GM12878 (cell line): Measurements from ENCODE around the gene MN1. TPM values are rescaled to one million over a fixed set of nuclear protein-coding genes. Genes with fewer than 3 reads are reported as not detected.

ENCODE experiments used
- ATAC-seq: fragments of 200-7000 bp; cut with Tn5 transposase; 3 replicates; pipeline ENCODE4 v1.9.1; 2020; ENCODE audit warnings: mild to moderate bottlenecking, moderate library complexity
- BruUV-seq: library from RNA; stranded (reverse); fragments of 400-500 nt; replicated peaks from 2 replicates; lab custom pipeline; 2021; lab: Mats Ljungman, UMichigan
- CTCF ChIA-PET: fragments of 300-600 bp; sonication (Branson Sonifier 250); formaldehyde crosslinking; extraction: SDS; loops from one replicate; lab custom pipeline; 2021; ENCODE audit warnings: inconsistent platforms; lab: Yijun Ruan, JAX
- POLR2A ChIA-PET: fragments of 350-600 bp; formaldehyde crosslinking; extraction: SDS; loops from one replicate; lab custom pipeline; 2021; ENCODE audit warnings: inconsistent platforms; lab: Charles Lee
- RAD21 ChIA-PET: fragments of 300-600 bp; sonication (Branson Sonifier 250); formaldehyde crosslinking; loops from one replicate; lab custom pipeline; 2023; ENCODE audit warnings: antibody characterized with exemption; ENCODE audit not compliant: unreplicated experiment; lab: Charles Lee
- SMC1A ChIA-PET: fragments of 300-600 bp; sonication (Branson Sonifier 250); formaldehyde crosslinking; loops from one replicate; lab custom pipeline; 2023; ENCODE audit not compliant: unreplicated experiment, uncharacterized antibody; lab: Charles Lee
- DNase-seq: peaks from one replicate; pipeline ENCODE4 v3.0.0-alpha.2; 2011; ENCODE audit warnings: low read depth, low spot score
- FAIRE-seq: peaks from 3 replicates; lab custom pipeline; 2011; peaks lifted over from hg19 to GRCh38; lab: Jason Lieb, UNC
- H2AFZ ChIP-seq: 2 replicates; pipeline ENCODE4 v1.6.0; 2011; ENCODE audit warnings: low read depth, low read length, control low read depth; ENCODE audit not compliant: control insufficient read depth
- H3K27ac ChIP-seq: 2 replicates; pipeline ENCODE4 v1.5.1; 2011; ENCODE audit warnings: control low read depth; ENCODE audit not compliant: control insufficient read depth, insufficient read depth
- H3K27me3 ChIP-seq, 2 experiments: replicated peaks in 1 of 2; 2 replicates each; pipeline versions ENCODE4 v1.6.0 to v1.6.1; 2011; ENCODE audit warnings: low read length in 1 of 2; ENCODE audit not compliant: control insufficient read depth in 2 of 2, insufficient read depth in 2 of 2
- H3K36me3 ChIP-seq, 2 experiments: 2 replicates each; pipeline ENCODE4 v1.5.1; 2011; ENCODE audit warnings: low read length in 1 of 2; ENCODE audit not compliant: control insufficient read depth in 2 of 2, insufficient read depth in 2 of 2
- H3K4me1 ChIP-seq: 2 replicates; pipeline ENCODE4 v1.6.1; 2011; ENCODE audit warnings: mild to moderate bottlenecking, low read length, moderate library complexity, mixed read lengths; ENCODE audit not compliant: control insufficient read depth, insufficient read depth
- H3K4me2 ChIP-seq: 2 replicates; pipeline ENCODE4 v1.6.0; 2011; ENCODE audit warnings: control low read depth; ENCODE audit not compliant: control insufficient read depth, insufficient read depth
- H3K4me3 ChIP-seq: fragments of 200-600 bp; sonication (generic); 2 replicates; pipeline ENCODE4 v1.5.1; 2016
- H3K79me2 ChIP-seq: 2 replicates; pipeline ENCODE4 v1.6.0; 2011; ENCODE audit warnings: low read length; ENCODE audit not compliant: control insufficient read depth, insufficient read depth
- H3K9ac ChIP-seq: 2 replicates; pipeline ENCODE4 v1.8.0; 2011; ENCODE audit warnings: low read length, control low read depth, mixed read lengths; ENCODE audit not compliant: control insufficient read depth, insufficient read depth
- H3K9me3 ChIP-seq: replicated peaks from 3 replicates; pipeline ENCODE4 v1.5.1; 2011; ENCODE audit warnings: mild to moderate bottlenecking, low read length; ENCODE audit not compliant: control insufficient read depth, insufficient read depth
- H4K20me1 ChIP-seq: 2 replicates; pipeline ENCODE4 v1.6.0; 2011; ENCODE audit not compliant: control insufficient read depth, insufficient read depth
- BACH1 ChIP-seq: fragments of 450-650 bp; IDR thresholded peaks from 2 replicates; pipeline ENCODE4 v1.6.1; 2017; ENCODE audit warnings: mild to moderate bottlenecking, borderline replicate concordance
- CBX5 ChIP-seq: sonication (generic); IDR thresholded peaks from 2 replicates; pipeline ENCODE4 v1.6.1; 2016; ENCODE audit warnings: low read depth, moderate library complexity, mild to moderate bottlenecking, inconsistent platforms
- HDAC6 ChIP-seq: fragments of 200-600 bp; sonication (generic); IDR thresholded peaks from one replicate; pipeline ENCODE4 v1.8.0; 2017; ENCODE audit warnings: antibody characterized with exemption; ENCODE audit not compliant: unreplicated experiment
- IKZF1 ChIP-seq: fragments of 450-650 bp; conservative IDR thresholded peaks from 2 replicates; pipeline ENCODE4 v1.6.1; 2017; ENCODE audit warnings: antibody characterized with exemption, mild to moderate bottlenecking
- IKZF2 ChIP-seq, 2 experiments: fragments of 450-650 bp; IDR thresholded peaks; 2 replicates each; pipeline ENCODE4 v1.6.1; 2017; ENCODE audit warnings: mild to moderate bottlenecking in 2 of 2, moderate library complexity in 2 of 2
- LARP7 ChIP-seq: fragments of 450-650 bp; IDR thresholded peaks from 2 replicates; pipeline ENCODE4 v1.6.1; 2017; ENCODE audit warnings: mild to moderate bottlenecking
- NR2C2 ChIP-seq: IDR thresholded peaks from 2 replicates; pipeline ENCODE4 v1.6.1; 2011; ENCODE audit warnings: borderline replicate concordance, low read depth; ENCODE audit not compliant: control insufficient read depth, insufficient read length
- PAX5 ChIP-seq: IDR thresholded peaks from 2 replicates; pipeline ENCODE4 v1.6.1; 2011; ENCODE audit warnings: low read depth, low read length, borderline replicate concordance
- TAF1 ChIP-seq: IDR thresholded peaks from 2 replicates; pipeline ENCODE4 v1.6.1; 2011; ENCODE audit warnings: mild to moderate bottlenecking, low read depth, low read length, borderline replicate concordance
- TBL1XR1 ChIP-seq: IDR thresholded peaks from 2 replicates; pipeline ENCODE4 v1.6.1; 2012; ENCODE audit warnings: low read depth, low read length, improper control_type of control experiment
- YBX1 ChIP-seq: fragments of 450-650 bp; IDR thresholded peaks from 2 replicates; pipeline ENCODE4 v1.6.1; 2016; ENCODE audit warnings: antibody characterized with exemption
- ZBTB4 ChIP-seq: fragments of 450-650 bp; formaldehyde crosslinking; IDR thresholded peaks from 2 replicates; pipeline ENCODE4 v1.4.0; 2022; ENCODE audit warnings: mild to moderate bottlenecking, moderate library complexity
- WGBS: methylation state at CpG from one replicate; pipeline ENCODE4 v1.1.6; 2016; ENCODE audit warnings: low lambda C conversion rate; ENCODE audit not compliant: insufficient replicate concordance, insufficient coverage; ENCODE audit errors: missing lambda C conversion rate; 5-methylcytosine and 5-hydroxymethylcytosine counted together
- in situ Hi-C: fragments of 300-500 bp; cut with MboI; formaldehyde crosslinking; loops from 9 replicates; pipeline ENCODE4 v1.14.3; 2018; ENCODE audit warnings: mixed read lengths
- intact Hi-C: fragments of 100-400 bp; cut with micrococcal nuclease; formaldehyde crosslinking; loops from one replicate; pipeline ENCODE4 v1.14.2; 2022; ENCODE audit not compliant: unreplicated experiment
- polyA plus RNA-seq, 11 experiments: library from polyadenylated mRNA; depleted of rRNA in 4 of 11; unstranded in 6 of 11; stranded (reverse) in 5 of 11; fragments of >200 nt; fragmentation: Nextera tagmentation in 4 of 11; fragmentation: Illumina TruSeq in 1 of 11; extraction: Ambion mirVana in 4 of 11; extraction: Trizol in 1 of 11; gene quantifications; 1 replicate in 1 of 11; 2 replicates in 10 of 11; pipeline versions ENCODE4 v1.2.1 to v1.2.3, GENCODE V29; 2011 to 2016; ENCODE audit warnings: inconsistent platforms in 2 of 11, missing spikeins in 2 of 11, low read depth in 1 of 11
- total RNA-seq, 4 experiments: library from RNA; depleted of rRNA in 3 of 4; stranded (reverse); fragments of >200 nt in 3 of 4; fragmentation: Illumina TruSeq in 1 of 4; extraction: Trizol in 1 of 4; gene quantifications; 2 replicates each; pipeline versions ENCODE4 v1.2.1 to v1.2.3, GENCODE V29; 2013 to 2021
- TF ChIP-seq, protein P1 (sequence below): fragments of 450-650 bp; IDR thresholded peaks from 2 replicates; pipeline ENCODE4 v1.6.1; 2014; ENCODE audit warnings: mild to moderate bottlenecking
- TF ChIP-seq, protein P2 (sequence below): IDR thresholded peaks from 2 replicates; pipeline ENCODE4 v1.6.1; 2011; ENCODE audit warnings: mild to moderate bottlenecking, low read depth, low read length, moderate library complexity; ENCODE audit not compliant: insufficient replicate concordance
- TF ChIP-seq, protein P3 (sequence below): fragments of 450-650 bp; IDR thresholded peaks from 2 replicates; pipeline ENCODE4 v1.6.1; 2017; ENCODE audit warnings: mild to moderate bottlenecking, low read depth, inconsistent platforms; ENCODE audit not compliant: poor library complexity, severe bottlenecking

Gene MN1
- total and polyA plus RNA-seq, 10 of the 15 experiments (the other 5 are each of a cell fraction or from before 2014, with no cell fraction given), result under 0.01 to 0.24 (median 0.03) TPM; not detected in 3

- TF ChIP-seq BACH1 (no peak), PAX5 (no peak), CBX5 (no peak), IKZF1 (no peak), YBX1 (no peak), TAF1 (no peak), TBL1XR1 (no peak), LARP7 (no peak)
- TF ChIP-seq, protein P1, sequence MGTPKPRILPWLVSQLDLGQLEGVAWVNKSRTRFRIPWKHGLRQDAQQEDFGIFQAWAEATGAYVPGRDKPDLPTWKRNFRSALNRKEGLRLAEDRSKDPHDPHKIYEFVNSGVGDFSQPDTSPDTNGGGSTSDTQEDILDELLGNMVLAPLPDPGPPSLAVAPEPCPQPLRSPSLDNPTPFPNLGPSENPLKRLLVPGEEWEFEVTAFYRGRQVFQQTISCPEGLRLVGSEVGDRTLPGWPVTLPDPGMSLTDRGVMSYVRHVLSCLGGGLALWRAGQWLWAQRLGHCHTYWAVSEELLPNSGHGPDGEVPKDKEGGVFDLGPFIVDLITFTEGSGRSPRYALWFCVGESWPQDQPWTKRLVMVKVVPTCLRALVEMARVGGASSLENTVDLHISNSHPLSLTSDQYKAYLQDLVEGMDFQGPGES, result no peak
- TF ChIP-seq, protein P2, sequence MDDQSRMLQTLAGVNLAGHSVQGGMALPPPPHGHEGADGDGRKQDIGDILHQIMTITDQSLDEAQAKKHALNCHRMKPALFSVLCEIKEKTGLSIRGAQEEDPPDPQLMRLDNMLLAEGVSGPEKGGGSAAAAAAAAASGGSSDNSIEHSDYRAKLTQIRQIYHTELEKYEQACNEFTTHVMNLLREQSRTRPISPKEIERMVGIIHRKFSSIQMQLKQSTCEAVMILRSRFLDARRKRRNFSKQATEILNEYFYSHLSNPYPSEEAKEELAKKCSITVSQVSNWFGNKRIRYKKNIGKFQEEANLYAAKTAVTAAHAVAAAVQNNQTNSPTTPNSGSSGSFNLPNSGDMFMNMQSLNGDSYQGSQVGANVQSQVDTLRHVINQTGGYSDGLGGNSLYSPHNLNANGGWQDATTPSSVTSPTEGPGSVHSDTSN, result no peak
Observed at GRCh38 chr22:27713461-27713860, 88.1 kb downstream of the MN1 start (continued).

- ChIA-PET SMC1A (no interaction called here), RAD21 (no interaction called here), CTCF (no interaction called here), POLR2A (no interaction called here)
- WGBS, result 21% methylated on average over 3 of the region's 3 CpGs
- Histone ChIP-seq H4K20me1 (no peaks in the 10 kb centered on the region), H2AFZ (no peak overlapping the region), H3K27me3 (no peaks in the 10 kb centered on the region), H3K9me3 (no peaks in the 10 kb centered on the region; the same call in 2 of the 3 replicates), H3K27ac (no peak overlapping the region), H3K36me3 (no peaks in the 10 kb centered on the region), H3K4me3 (no peak overlapping the region), H3K79me2 (no peaks in the 10 kb centered on the region), H3K9ac (no peak overlapping the region), H3K4me2 (no peak overlapping the region), H3K4me1 (no peaks in the 10 kb centered on the region)
- DNase-seq, result no peak
- ATAC-seq, result no peak
- intact Hi-C loops, result no loop called here
- in situ Hi-C loops, result no loop called here
- no peak for FAIRE-seq
- no TSS peak for BruUV-seq
- TF ChIP-seq, protein P2, result no peak
- no peak for TF ChIP-seq HDAC6
- TF ChIP-seq, protein P3, sequence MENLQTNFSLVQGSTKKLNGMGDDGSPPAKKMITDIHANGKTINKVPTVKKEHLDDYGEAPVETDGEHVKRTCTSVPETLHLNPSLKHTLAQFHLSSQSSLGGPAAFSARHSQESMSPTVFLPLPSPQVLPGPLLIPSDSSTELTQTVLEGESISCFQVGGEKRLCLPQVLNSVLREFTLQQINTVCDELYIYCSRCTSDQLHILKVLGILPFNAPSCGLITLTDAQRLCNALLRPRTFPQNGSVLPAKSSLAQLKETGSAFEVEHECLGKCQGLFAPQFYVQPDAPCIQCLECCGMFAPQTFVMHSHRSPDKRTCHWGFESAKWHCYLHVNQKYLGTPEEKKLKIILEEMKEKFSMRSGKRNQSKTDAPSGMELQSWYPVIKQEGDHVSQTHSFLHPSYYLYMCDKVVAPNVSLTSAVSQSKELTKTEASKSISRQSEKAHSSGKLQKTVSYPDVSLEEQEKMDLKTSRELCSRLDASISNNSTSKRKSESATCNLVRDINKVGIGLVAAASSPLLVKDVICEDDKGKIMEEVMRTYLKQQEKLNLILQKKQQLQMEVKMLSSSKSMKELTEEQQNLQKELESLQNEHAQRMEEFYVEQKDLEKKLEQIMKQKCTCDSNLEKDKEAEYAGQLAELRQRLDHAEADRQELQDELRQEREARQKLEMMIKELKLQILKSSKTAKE, result no peak
- no peak for TF ChIP-seq NR2C2
- no peak for TF ChIP-seq TBL1XR1
- TF ChIP-seq ZBTB4 (CRISPR knock-in tag), result no peak
- no peak for TF ChIP-seq IKZF2 (IDR thresholded peaks at IDR 0.05)
Observed at GRCh38 chr22:27711756-27712155, 89.8 kb downstream of the MN1 start.
